Gastroesophageal sphincter (tissue), 4 donors: ENCODE results near the gene CSF3R. TPM values are rescaled to one million over a fixed set of nuclear protein-coding genes. Genes with fewer than 3 reads are reported as not detected.

ENCODE experiments used
- ATAC-seq: fragments of 150-250 bp; one replicate; pipeline ENCODE4 v1.9.1; 2016; ENCODE audit warnings: mild to moderate bottlenecking, moderate library complexity
- H3K27ac ChIP-seq, 4 donors: fragments of 200-600 bp; sonication (generic) in 3 of 4; 1 replicate in 3 of 4; 2 replicates in 1 of 4; pipeline ENCODE4 v1.5.1; 2016 to 2019
- H3K27me3 ChIP-seq: fragments of 200-600 bp; sonication (generic); one replicate; pipeline ENCODE4 v1.5.1; 2019
- H3K36me3 ChIP-seq, 2 donors: fragments of 200-600 bp; sonication (generic); one replicate each; pipeline ENCODE4 v1.5.1; 2019; ENCODE audit warnings: control low read depth in 1 of 2
- H3K4me1 ChIP-seq, 3 donors: fragments of 200-600 bp; sonication (generic); 1 replicate in 2 of 3; 2 replicates in 1 of 3; pipeline ENCODE4 v1.5.1; 2016 to 2019; ENCODE audit warnings: control low read depth in 2 of 3
- H3K4me3 ChIP-seq, 2 donors: fragments of 200-600 bp; sonication (generic); one replicate each; pipeline ENCODE4 v1.5.1; 2019; ENCODE audit warnings: mild to moderate bottlenecking in 1 of 2, moderate library complexity in 1 of 2
- H3K9me3 ChIP-seq, 3 donors: fragments of 200-600 bp; sonication (generic); one replicate each; pipeline ENCODE4 v1.5.1; 2017 to 2019; ENCODE audit warnings: control low read depth in 2 of 3
- CTCF ChIP-seq, 4 experiments: fragments of 200-600 bp in 2 of 4; fragments of 450-650 bp in 2 of 4; sonication (generic) in 1 of 4; IDR thresholded peaks; one replicate each; pipeline ENCODE4 v1.5.1; 2017 to 2019; ENCODE audit warnings: antibody characterized with exemption in 4 of 4, mild to moderate bottlenecking in 2 of 4, moderate library complexity in 2 of 4
- EP300 ChIP-seq: sonication (generic); formaldehyde crosslinking; IDR thresholded peaks from one replicate; pipeline ENCODE4 v1.6.1; 2017; ENCODE audit warnings: antibody characterized with exemption, mild to moderate bottlenecking
- POLR2A ChIP-seq, 2 donors: fragments of 450-650 bp; IDR thresholded peaks; one replicate each; pipeline ENCODE4 v1.6.1; 2017; ENCODE audit warnings: antibody characterized with exemption in 2 of 2, mild to moderate bottlenecking in 2 of 2, moderate library complexity in 1 of 2
- POLR2AphosphoS5 ChIP-seq: sonication (generic); formaldehyde crosslinking; IDR thresholded peaks from one replicate; pipeline ENCODE4 v1.6.1; 2017; ENCODE audit warnings: antibody characterized with exemption
- whole genome bisulfite sequencing, 2 donors: methylation state at CpG; one replicate each; pipeline ENCODE4 v1.1.5; 2018; ENCODE audit warnings: low coverage in 1 of 2; 5-methylcytosine and 5-hydroxymethylcytosine counted together
- total RNA-seq, 4 donors: library from RNA; depleted of rRNA; stranded (reverse); fragments of >200 nt; gene quantifications; one replicate each; pipeline ENCODE4 v1.1.0, GENCODE V29; 2016

The CSF3R gene
- total RNA-seq, 4 donors from 2014 or later: 2.7 to 26.8 (median 10.1) TPM

- WGBS, 2 donors: 74 to 82% methylated on average over 5 to 7 of the region's 7 CpGs
- no peaks in the 10 kb centered on the region for H3K9me3 ChIP-seq
- TF ChIP-seq POLR2A (IDR thresholded peaks at IDR 0.05) (no peak), CTCF (IDR thresholded peaks at IDR 0.05) (no peak), POLR2AphosphoS5 (no peak), EP300 (no peak)
- no peak overlapping the region for H3K27ac ChIP-seq
- ATAC-seq: no peak
- H3K4me3 ChIP-seq: no peak overlapping the region
- no peaks in the 10 kb centered on the region for H3K27me3 ChIP-seq
- H3K4me1 ChIP-seq: peaks cover 0 to 15% (median 4%) of the 10 kb centered on the region in 3 donors
- H3K36me3 ChIP-seq: peaks cover 0 to 66% of the 10 kb centered on the region in 2 donors
Observed at GRCh38 chr1:36421649-36422048, 61.1 kb downstream of the CSF3R start.

GRCh38 chr1:36420836-36421317 is 61.8 kb downstream of the CSF3R start:
- Histone ChIP-seq H3K9me3 (no peaks in the 10 kb centered on the region), H3K36me3 (peaks cover 0 to 65% of the 10 kb centered on the region in 2 donors), H3K27me3 (no peaks in the 10 kb centered on the region), H3K4me1 (peaks cover 0 to 15% (median 4%) of the 10 kb centered on the region in 3 donors), H3K4me3 (no peak overlapping the region), H3K27ac (peak overlapping the region in 2 of 4 donors; percentile 22 to 31)
- ATAC-seq: peak; percentile 92
- WGBS, 2 donors: 8 to 12% methylated on average over 10 to 13 of the region's 13 CpGs
- TF ChIP-seq CTCF (IDR thresholded peaks at IDR 0.05) (peak; percentile 70 to 94 (median 90)), POLR2A (IDR thresholded peaks at IDR 0.05) (no peak)

GRCh38 chr1:36420409-36420808 is 62.3 kb downstream of the CSF3R start:
- Histone ChIP-seq H3K4me3 (no peak overlapping the region), H3K36me3 (peaks cover 0 to 60% of the 10 kb centered on the region in 2 donors), H3K27ac (peak overlapping the region in 2 of 4 donors; percentile 3 to 31), H3K27me3 (no peaks in the 10 kb centered on the region), H3K9me3 (no peaks in the 10 kb centered on the region), H3K4me1 (peaks cover 0 to 15% (median 4%) of the 10 kb centered on the region in 3 donors)
- TF ChIP-seq POLR2A (IDR thresholded peaks at IDR 0.05): no peak
- TF ChIP-seq POLR2AphosphoS5: no peak
- no peak for TF ChIP-seq EP300
- no peak for TF ChIP-seq CTCF (IDR thresholded peaks at IDR 0.05)
- ATAC-seq: peak; percentile 70
- 18 to 38% methylated on average over 4 to 5 of the region's 5 CpGs for WGBS, 2 donors

GRCh38 chr1:36419569-36419968 is 63.1 kb downstream of the CSF3R start:
- H3K36me3 ChIP-seq: peaks cover 0 to 52% of the 10 kb centered on the region in 2 donors
- no peak overlapping the region for H3K4me3 ChIP-seq
- 53 to 100% methylated on average over 1 to 4 of the region's 4 CpGs for WGBS, 2 donors
- no peak for TF ChIP-seq POLR2A (IDR thresholded peaks at IDR 0.05)
- no peak for TF ChIP-seq EP300
- TF ChIP-seq POLR2AphosphoS5: no peak
- TF ChIP-seq CTCF (IDR thresholded peaks at IDR 0.05): no peak
- ATAC-seq: no peak
- no peaks in the 10 kb centered on the region for H3K27me3 ChIP-seq
- H3K9me3 ChIP-seq: no peaks in the 10 kb centered on the region
- peaks cover 0 to 15% (median 4%) of the 10 kb centered on the region in 3 donors for H3K4me1 ChIP-seq
- H3K27ac ChIP-seq: no peak overlapping the region

- Histone ChIP-seq H3K27me3 (no peaks in the 10 kb centered on the region), H3K4me1 (peaks cover 0 to 15% (median 4%) of the 10 kb centered on the region in 3 donors), H3K4me3 (no peak overlapping the region), H3K9me3 (no peaks in the 10 kb centered on the region), H3K27ac (no peak overlapping the region), H3K36me3 (peaks cover 0 to 48% of the 10 kb centered on the region in 2 donors)
- TF ChIP-seq POLR2AphosphoS5 (no peak), CTCF (IDR thresholded peaks at IDR 0.05) (no peak), POLR2A (IDR thresholded peaks at IDR 0.05) (no peak), EP300 (no peak)
- no peak for ATAC-seq
- 83 to 84% methylated on average over 3 of the region's 3 CpGs for WGBS, 2 donors
Observed at GRCh38 chr1:36419140-36419539, 63.6 kb downstream of the CSF3R start.
